Stomach (tissue), 4 donors: ENCODE data around the gene TIMM44.

ENCODE experiments used
- CTCF ChIP-seq, 7 experiments: fragments of 450-650 bp in 4 of 7; fragments of 200-600 bp in 3 of 7; sonication (generic) in 3 of 7; IDR thresholded peaks; one replicate each; pipeline ENCODE4 v1.5.1; 2016 to 2019; ENCODE audit warnings: antibody characterized with exemption in 7 of 7, control low read depth in 2 of 7, mild to moderate bottlenecking in 1 of 7
- EP300 ChIP-seq: sonication (generic); formaldehyde crosslinking; IDR thresholded peaks from one replicate; pipeline ENCODE4 v1.6.1; 2017; ENCODE audit warnings: antibody characterized with exemption
- POLR2A ChIP-seq, 4 donors: fragments of 450-650 bp; IDR thresholded peaks; one replicate each; pipeline ENCODE4 v1.6.1; 2016; ENCODE audit warnings: antibody characterized with exemption in 4 of 4, control low read depth in 2 of 4, mild to moderate bottlenecking in 1 of 4, moderate library complexity in 1 of 4
- POLR2AphosphoS5 ChIP-seq, 3 donors: sonication (generic); formaldehyde crosslinking; IDR thresholded peaks; one replicate each; pipeline ENCODE4 v1.6.1; 2016; ENCODE audit warnings: antibody characterized with exemption in 3 of 3

GRCh38 chr19:7921967-7922835 lies 21.3 kb downstream of the TIMM44 start:
- TF ChIP-seq CTCF (IDR thresholded peaks at IDR 0.05) (no peak), POLR2A (IDR thresholded peaks at IDR 0.05) (no peak), POLR2AphosphoS5 (IDR thresholded peaks at IDR 0.05) (no peak), EP300 (no peak)
